Measurements from ENCODE around the gene DOC2A.

DNA sequence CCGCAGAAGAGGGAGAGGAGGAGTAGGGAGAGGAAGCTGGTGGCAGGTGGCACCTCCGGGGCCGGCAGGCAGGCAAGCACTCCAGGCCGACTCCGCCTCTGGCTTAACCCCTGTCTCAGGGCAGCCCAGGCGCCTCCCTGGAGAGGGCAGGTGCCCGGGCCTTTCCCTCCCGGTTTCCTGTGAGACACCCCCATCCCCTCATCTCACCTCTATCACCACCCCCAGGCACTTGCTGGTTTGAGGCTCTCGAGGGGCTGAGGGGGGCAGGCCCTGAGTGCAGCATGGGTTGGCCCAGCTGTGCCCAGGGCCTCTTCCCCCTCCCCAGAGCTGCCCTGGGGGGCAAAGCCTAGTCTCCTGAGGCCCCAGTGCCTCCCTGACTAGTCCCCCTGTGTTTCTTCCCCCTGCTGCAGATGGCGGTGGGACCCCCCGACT lies 6.0 kb downstream of the DOC2A start:
- TF ChIP-seq CTCF (IDR thresholded peaks at IDR 0.05), result no peak
- TF ChIP-seq EZH2 (IDR thresholded peaks at IDR 0.05; ENCODE audit: borderline replicate concordance, insufficient read depth, low read depth, low read length, poor library complexity, severe bottlenecking), result no peak

Data from B cell (primary cell).